Smooth muscle cell (in vitro differentiated cells): ENCODE measurements around the gene FOXP3. TPM values are rescaled to one million over a fixed set of nuclear protein-coding genes. Genes with fewer than 3 reads are reported as not detected.

ENCODE experiments used
- DNase-seq: peaks from one replicate; lab custom pipeline; 2025; ENCODE audit not compliant: unreplicated experiment; lab: John Stamatoyannopoulos, UW
- H2AFZ ChIP-seq: fragments of 200-600 bp; sonication (generic); 2 replicates; pipeline ENCODE4 v1.6.0; 2016; ENCODE audit warnings: antibody characterized with exemption, low read depth, mild to moderate bottlenecking
- H3F3A ChIP-seq: fragments of 200-600 bp; sonication (generic); 2 replicates; pipeline ENCODE4 v1.6.0; 2017; ENCODE audit warnings: antibody characterized with exemption, low read depth
- H3K27ac ChIP-seq: fragments of 200-600 bp; sonication (generic); 2 replicates; pipeline ENCODE4 v1.5.1; 2016; ENCODE audit warnings: low read depth, mild to moderate bottlenecking
- H3K27me3 ChIP-seq: fragments of 200-600 bp; sonication (generic); 2 replicates; pipeline ENCODE4 v1.6.1; 2016; ENCODE audit warnings: low read depth, mild to moderate bottlenecking
- H3K36me3 ChIP-seq: fragments of 200-600 bp; sonication (generic); 2 replicates; pipeline ENCODE4 v1.5.1; 2016; ENCODE audit warnings: low read depth
- H3K4me1 ChIP-seq: fragments of 200-600 bp; sonication (generic); 2 replicates; pipeline ENCODE4 v1.5.1; 2016; ENCODE audit warnings: low read depth
- H3K4me2 ChIP-seq: fragments of 200-600 bp; sonication (generic); 2 replicates; pipeline ENCODE4 v1.6.0; 2016; ENCODE audit warnings: mild to moderate bottlenecking
- H3K4me3 ChIP-seq: fragments of 200-600 bp; sonication (generic); 2 replicates; pipeline ENCODE4 v1.5.1; 2016; ENCODE audit warnings: mild to moderate bottlenecking
- H3K79me2 ChIP-seq: fragments of 200-600 bp; sonication (generic); 2 replicates; pipeline ENCODE4 v1.6.0; 2016; ENCODE audit warnings: low read depth, mild to moderate bottlenecking
- H3K9ac ChIP-seq: fragments of 200-600 bp; sonication (generic); 2 replicates; pipeline ENCODE4 v1.6.0; 2016; ENCODE audit warnings: low read depth
- H3K9me3 ChIP-seq: fragments of 200-600 bp; sonication (generic); replicated peaks from 2 replicates; pipeline ENCODE4 v1.5.1; 2016; ENCODE audit warnings: low read depth
- H4K20me1 ChIP-seq: fragments of 200-600 bp; sonication (generic); 2 replicates; pipeline ENCODE4 v1.6.0; 2016; ENCODE audit warnings: low read depth
- WGBS: methylation state at CpG from one replicate; pipeline ENCODE4 v1.1.7; 2016; ENCODE audit warnings: low lambda C conversion rate; 5-methylcytosine and 5-hydroxymethylcytosine counted together
- polyA plus RNA-seq: library from polyadenylated mRNA; unstranded; fragments of >200 nt; fragmentation: Nextera tagmentation; extraction: Ambion mirVana; gene quantifications from 2 replicates; pipeline ENCODE4 v1.2.1, GENCODE V29; 2016
- total RNA-seq: library from RNA; depleted of rRNA; stranded (reverse); fragments of >200 nt; gene quantifications from 2 replicates; pipeline ENCODE4 v1.2.3, GENCODE V29; 2014
- TF ChIP-seq, protein P1 (sequence below): fragments of 200-600 bp; sonication (generic); IDR thresholded peaks from 2 replicates; pipeline ENCODE4 v1.5.1; 2017; ENCODE audit warnings: borderline replicate concordance, mild to moderate bottlenecking, antibody characterized with exemption; ENCODE audit not compliant: insufficient read depth, poor library complexity, severe bottlenecking

The FOXP3 gene
- total and polyA plus RNA-seq, 2 experiments from 2014 or later, result not detected

DNA sequence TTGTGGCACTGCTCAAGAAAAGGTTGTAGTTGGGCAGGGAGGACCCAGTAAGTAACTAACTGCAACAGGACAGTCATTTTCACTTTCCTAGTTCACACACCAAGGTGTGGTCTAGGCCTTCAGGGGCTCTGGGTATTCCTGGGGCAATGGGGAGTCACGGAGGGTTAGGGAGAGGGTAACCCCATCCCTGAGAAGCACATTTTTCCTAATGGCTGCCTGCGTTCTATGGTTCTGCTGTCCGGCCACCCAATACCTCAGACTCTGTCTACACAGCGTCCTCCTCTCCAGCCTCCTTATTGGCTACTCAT is 4.1 kb upstream of the FOXP3 start:
- Histone ChIP-seq H3K4me1 (peaks cover 3% of the 10 kb centered on the region), H3K4me3 (peak overlapping the region; percentile 50), H3K9me3 (no peaks in the 10 kb centered on the region), H2AFZ (no peak overlapping the region), H4K20me1 (peaks cover 4% of the 10 kb centered on the region), H3K36me3 (no peaks in the 10 kb centered on the region), H3K4me2 (peak overlapping the region; percentile 84), H3K79me2 (peaks cover 19% of the 10 kb centered on the region), H3K27me3 (no peaks in the 10 kb centered on the region), H3K9ac (peak overlapping the region; percentile 37), H3K27ac (peak overlapping the region; percentile 60), H3F3A (no peaks in the 10 kb centered on the region)
- DNase-seq, result no peak
- TF ChIP-seq, protein P1, sequence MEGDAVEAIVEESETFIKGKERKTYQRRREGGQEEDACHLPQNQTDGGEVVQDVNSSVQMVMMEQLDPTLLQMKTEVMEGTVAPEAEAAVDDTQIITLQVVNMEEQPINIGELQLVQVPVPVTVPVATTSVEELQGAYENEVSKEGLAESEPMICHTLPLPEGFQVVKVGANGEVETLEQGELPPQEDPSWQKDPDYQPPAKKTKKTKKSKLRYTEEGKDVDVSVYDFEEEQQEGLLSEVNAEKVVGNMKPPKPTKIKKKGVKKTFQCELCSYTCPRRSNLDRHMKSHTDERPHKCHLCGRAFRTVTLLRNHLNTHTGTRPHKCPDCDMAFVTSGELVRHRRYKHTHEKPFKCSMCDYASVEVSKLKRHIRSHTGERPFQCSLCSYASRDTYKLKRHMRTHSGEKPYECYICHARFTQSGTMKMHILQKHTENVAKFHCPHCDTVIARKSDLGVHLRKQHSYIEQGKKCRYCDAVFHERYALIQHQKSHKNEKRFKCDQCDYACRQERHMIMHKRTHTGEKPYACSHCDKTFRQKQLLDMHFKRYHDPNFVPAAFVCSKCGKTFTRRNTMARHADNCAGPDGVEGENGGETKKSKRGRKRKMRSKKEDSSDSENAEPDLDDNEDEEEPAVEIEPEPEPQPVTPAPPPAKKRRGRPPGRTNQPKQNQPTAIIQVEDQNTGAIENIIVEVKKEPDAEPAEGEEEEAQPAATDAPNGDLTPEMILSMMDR, result no peak
- 38% methylated on average over 3 of the region's 4 CpGs for WGBS

DNA sequence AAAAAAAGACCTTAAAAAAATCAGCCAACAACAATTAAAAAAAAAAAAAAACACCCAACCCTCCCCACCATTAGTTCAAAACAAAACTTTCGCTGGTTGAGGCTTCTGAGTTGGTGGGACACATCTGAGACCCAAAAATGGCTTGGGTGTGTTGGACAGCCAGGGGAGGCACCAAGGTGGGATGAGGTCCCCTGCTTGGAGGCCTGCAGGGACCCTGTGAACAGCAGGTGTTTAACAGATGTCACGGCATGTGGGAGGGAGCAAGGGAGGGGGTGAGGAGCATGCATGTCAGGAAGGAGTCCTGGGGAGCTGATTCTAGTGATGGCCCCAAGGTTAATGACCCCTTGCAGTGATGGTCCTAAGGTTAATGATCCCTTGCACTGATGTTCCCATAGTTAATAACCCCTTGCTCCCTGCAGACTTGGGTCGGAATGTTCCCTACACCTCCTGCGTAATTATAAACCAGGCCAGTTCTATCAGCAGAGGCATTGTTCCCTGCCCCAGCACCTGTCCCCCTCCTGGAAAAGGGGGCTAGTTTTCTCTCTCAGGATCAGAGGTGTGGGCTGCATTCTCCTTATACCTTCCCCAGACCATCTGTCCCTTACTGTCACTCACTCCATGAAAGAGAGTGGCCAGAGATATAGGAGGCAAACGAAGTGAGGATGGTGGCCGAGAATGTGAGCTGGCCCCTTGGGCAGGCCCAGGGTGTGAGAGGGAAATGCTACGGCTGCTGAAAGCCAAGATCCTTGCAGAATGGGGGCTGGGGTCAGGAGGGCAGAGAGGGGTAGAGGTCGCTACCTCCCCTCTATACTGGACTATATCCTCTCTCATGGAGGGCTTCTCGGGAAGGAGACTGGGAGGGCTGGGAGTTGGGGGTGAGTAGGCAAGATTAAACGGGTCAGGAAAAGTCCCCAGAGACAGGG is 2.3 kb upstream of the FOXP3 start:
- Histone ChIP-seq H3K9me3 (no peaks in the 10 kb centered on the region), H3K4me1 (peaks cover 3% of the 10 kb centered on the region), H3K79me2 (peaks cover 15% of the 10 kb centered on the region), H3K27ac (no peak overlapping the region), H3K36me3 (no peaks in the 10 kb centered on the region), H4K20me1 (no peaks in the 10 kb centered on the region), H3K4me2 (no peak overlapping the region), H3K9ac (no peak overlapping the region), H3K27me3 (no peaks in the 10 kb centered on the region), H3K4me3 (no peak overlapping the region), H3F3A (no peaks in the 10 kb centered on the region), H2AFZ (no peak overlapping the region)
- TF ChIP-seq, protein P1, result no peak
- 79% methylated on average over 10 of the region's 10 CpGs for WGBS
- no peak for DNase-seq

DNA sequence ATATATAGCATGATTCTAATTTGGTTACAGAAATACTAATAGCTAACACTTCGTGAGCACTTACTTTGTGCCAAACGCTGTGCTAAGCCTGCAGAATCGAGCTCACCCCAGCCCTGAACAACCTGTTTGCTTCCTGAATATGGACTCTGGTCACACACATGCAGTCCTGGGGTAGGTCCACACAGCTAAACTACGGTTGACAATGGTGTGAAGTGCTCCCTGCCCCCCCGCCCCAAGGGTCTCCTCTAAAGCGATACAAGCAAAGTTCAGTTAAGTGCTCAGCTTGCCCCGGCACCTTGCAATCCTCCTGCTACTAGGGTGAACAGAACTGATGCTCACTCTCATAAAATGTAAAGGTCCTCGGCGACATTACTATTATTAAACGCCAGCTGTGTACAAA is 879 bp downstream of the FOXP3 start:
- Histone ChIP-seq H4K20me1 (no peaks in the 10 kb centered on the region), H3K79me2 (no peaks in the 10 kb centered on the region), H3K4me1 (peaks cover 3% of the 10 kb centered on the region), H3K4me2 (no peak overlapping the region), H3K27ac (no peak overlapping the region), H3K27me3 (no peaks in the 10 kb centered on the region), H3K4me3 (no peak overlapping the region), H3K9me3 (no peaks in the 10 kb centered on the region), H3K36me3 (no peaks in the 10 kb centered on the region), H2AFZ (no peak overlapping the region), H3K9ac (no peak overlapping the region), H3F3A (no peaks in the 10 kb centered on the region)
- TF ChIP-seq, protein P1, result no peak
- DNase-seq, result no peak
- 83% methylated on average over 9 of the region's 10 CpGs for WGBS

DNA sequence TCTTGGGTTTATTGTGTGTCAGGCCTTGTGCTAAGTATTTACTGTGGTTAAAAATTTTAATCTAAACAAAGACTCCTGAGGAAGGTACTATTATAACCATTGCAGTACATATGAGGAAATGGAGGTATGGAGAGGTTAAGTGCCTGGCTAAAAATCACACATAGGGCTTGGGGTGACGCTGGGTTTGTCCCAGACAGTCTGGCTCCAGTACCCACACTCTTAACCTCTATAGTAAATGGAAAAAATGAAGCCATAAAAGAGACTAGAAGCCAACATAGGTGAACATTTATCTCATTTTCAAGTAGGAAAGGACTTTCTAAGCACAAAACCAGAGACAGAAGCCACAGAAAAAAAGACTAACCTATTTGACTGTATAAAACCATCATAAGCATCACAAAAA is 1.9 kb downstream of the FOXP3 start:
- TF ChIP-seq, protein P1, result no peak
- WGBS, result 52% methylated on average over 1 of the region's 1 CpG

More for the DNA sequence above, 1.9 kb downstream of the FOXP3 start:
- Histone ChIP-seq H3F3A (no peaks in the 10 kb centered on the region), H2AFZ (no peak overlapping the region), H3K36me3 (no peaks in the 10 kb centered on the region), H3K27me3 (no peaks in the 10 kb centered on the region), H3K9ac (no peak overlapping the region), H3K4me2 (no peak overlapping the region), H3K4me1 (no peaks in the 10 kb centered on the region), H4K20me1 (no peaks in the 10 kb centered on the region), H3K4me3 (no peak overlapping the region), H3K9me3 (no peaks in the 10 kb centered on the region), H3K27ac (no peak overlapping the region), H3K79me2 (no peaks in the 10 kb centered on the region)
- no peak for DNase-seq
